DOHH2 (cell line): ENCODE data around the gene RGS3.

Experiments
- H3F3A ChIP-seq: fragments of 200-600 bp; sonication (generic), shearing (Covaris generic); 2 replicates; pipeline ENCODE4 v1.6.0; 2016; ENCODE audit warnings: antibody characterized with exemption, mild to moderate bottlenecking; ENCODE audit not compliant: control insufficient read depth, insufficient read depth
- H3K27ac ChIP-seq: fragments of 200-600 bp; sonication (generic); 2 replicates; pipeline ENCODE4 v1.5.1; 2014; ENCODE audit warnings: low read depth, mild to moderate bottlenecking, low read length, moderate library complexity
- H3K27me3 ChIP-seq: fragments of 200-600 bp; sonication (generic); 2 replicates; pipeline ENCODE4 v1.6.1; 2014; ENCODE audit warnings: mild to moderate bottlenecking, low read length, mixed read lengths; ENCODE audit not compliant: control insufficient read depth
- H3K36me3 ChIP-seq: fragments of 200-600 bp; sonication (generic); 2 replicates; pipeline ENCODE4 v1.6.1; 2014; ENCODE audit warnings: mild to moderate bottlenecking, low read length, moderate library complexity, mixed read lengths; ENCODE audit not compliant: control insufficient read depth
- H3K4me1 ChIP-seq: fragments of 200-600 bp; sonication (generic); 2 replicates; pipeline ENCODE4 v1.6.1; 2014; ENCODE audit warnings: mild to moderate bottlenecking, low read length, mixed read lengths; ENCODE audit not compliant: control insufficient read depth
- H3K4me2 ChIP-seq: fragments of 200-600 bp; sonication (generic); 2 replicates; pipeline ENCODE4 v1.6.0; 2014; ENCODE audit warnings: mild to moderate bottlenecking, low read length, moderate library complexity
- H3K4me3 ChIP-seq: fragments of 200-600 bp; sonication (generic); 2 replicates; pipeline ENCODE4 v1.5.1; 2014; ENCODE audit warnings: mild to moderate bottlenecking, low read length, mixed read lengths
- H3K79me2 ChIP-seq: fragments of 200-600 bp; sonication (generic); 2 replicates; pipeline ENCODE4 v1.6.1; 2014; ENCODE audit warnings: mild to moderate bottlenecking, low read length, mixed read lengths; ENCODE audit not compliant: control insufficient read depth
- H3K9me2 ChIP-seq: fragments of 200-600 bp; sonication (generic); replicated peaks from 2 replicates; pipeline ENCODE4 v1.6.1; 2014; ENCODE audit warnings: mild to moderate bottlenecking, low read length, mixed read lengths; ENCODE audit not compliant: control insufficient read depth
- H3K9me3 ChIP-seq: fragments of 200-600 bp; sonication (generic); 2 replicates; pipeline ENCODE4 v1.6.1; 2014; ENCODE audit warnings: antibody characterized with exemption, low read length, mixed read lengths; ENCODE audit not compliant: control insufficient read depth, insufficient read depth
- H4K20me1 ChIP-seq: fragments of 200-600 bp; sonication (generic); 2 replicates; pipeline ENCODE4 v1.6.0; 2014; ENCODE audit warnings: low read depth, mild to moderate bottlenecking, antibody characterized with exemption, low read length, moderate library complexity; ENCODE audit not compliant: control insufficient read depth, insufficient read depth
- EZH2phosphoT487 ChIP-seq: fragments of 200-600 bp; sonication (generic); IDR thresholded peaks from 2 replicates; pipeline ENCODE4 v1.6.1; 2017; ENCODE audit warnings: borderline replicate concordance, mild to moderate bottlenecking, antibody characterized with exemption, low read length, moderate library complexity, mixed read lengths
- TF ChIP-seq, protein P1 (sequence below): fragments of 200-600 bp; sonication (generic); IDR thresholded peaks from one replicate; pipeline ENCODE4 v1.5.1; 2014; ENCODE audit warnings: antibody characterized with exemption, mild to moderate bottlenecking, low read depth, low read length; ENCODE audit not compliant: poor library complexity, severe bottlenecking

RGS3 gene

DNA sequence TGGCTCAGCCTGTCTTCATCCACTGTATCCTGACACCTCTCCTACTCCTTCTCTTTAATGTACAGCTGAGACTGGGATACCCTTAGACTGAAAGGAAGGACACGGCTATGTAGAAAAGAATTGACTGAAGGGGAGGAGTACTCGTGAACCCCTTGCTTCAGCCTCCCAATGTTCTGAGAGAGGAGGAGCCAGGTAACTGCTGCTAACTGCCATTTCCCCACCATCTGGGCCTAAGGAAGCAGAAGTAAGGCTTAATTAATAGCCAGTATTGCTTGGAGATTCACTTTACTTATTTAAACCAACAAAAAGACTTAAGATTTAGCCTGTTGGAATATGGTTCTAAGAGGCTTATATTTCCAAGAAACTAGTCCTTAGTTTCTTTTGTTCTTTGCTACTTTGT is 18.8 kb upstream of the RGS3 start:
- H3K27ac ChIP-seq: no peak overlapping the region
- H3F3A ChIP-seq: no peaks in the 10 kb centered on the region
- no peaks in the 10 kb centered on the region for H3K9me2 ChIP-seq
- no peak overlapping the region for H3K4me3 ChIP-seq
- H3K4me1 ChIP-seq: no peaks in the 10 kb centered on the region
- no peaks in the 10 kb centered on the region for H4K20me1 ChIP-seq
- TF ChIP-seq EZH2phosphoT487: no peak
- TF ChIP-seq, protein P1, sequence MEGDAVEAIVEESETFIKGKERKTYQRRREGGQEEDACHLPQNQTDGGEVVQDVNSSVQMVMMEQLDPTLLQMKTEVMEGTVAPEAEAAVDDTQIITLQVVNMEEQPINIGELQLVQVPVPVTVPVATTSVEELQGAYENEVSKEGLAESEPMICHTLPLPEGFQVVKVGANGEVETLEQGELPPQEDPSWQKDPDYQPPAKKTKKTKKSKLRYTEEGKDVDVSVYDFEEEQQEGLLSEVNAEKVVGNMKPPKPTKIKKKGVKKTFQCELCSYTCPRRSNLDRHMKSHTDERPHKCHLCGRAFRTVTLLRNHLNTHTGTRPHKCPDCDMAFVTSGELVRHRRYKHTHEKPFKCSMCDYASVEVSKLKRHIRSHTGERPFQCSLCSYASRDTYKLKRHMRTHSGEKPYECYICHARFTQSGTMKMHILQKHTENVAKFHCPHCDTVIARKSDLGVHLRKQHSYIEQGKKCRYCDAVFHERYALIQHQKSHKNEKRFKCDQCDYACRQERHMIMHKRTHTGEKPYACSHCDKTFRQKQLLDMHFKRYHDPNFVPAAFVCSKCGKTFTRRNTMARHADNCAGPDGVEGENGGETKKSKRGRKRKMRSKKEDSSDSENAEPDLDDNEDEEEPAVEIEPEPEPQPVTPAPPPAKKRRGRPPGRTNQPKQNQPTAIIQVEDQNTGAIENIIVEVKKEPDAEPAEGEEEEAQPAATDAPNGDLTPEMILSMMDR: no peak
- H3K4me2 ChIP-seq: no peak overlapping the region
- H3K9me3 ChIP-seq: no peaks in the 10 kb centered on the region
- H3K79me2 ChIP-seq: no peaks in the 10 kb centered on the region
- no peaks in the 10 kb centered on the region for H3K27me3 ChIP-seq
- no peaks in the 10 kb centered on the region for H3K36me3 ChIP-seq

DNA sequence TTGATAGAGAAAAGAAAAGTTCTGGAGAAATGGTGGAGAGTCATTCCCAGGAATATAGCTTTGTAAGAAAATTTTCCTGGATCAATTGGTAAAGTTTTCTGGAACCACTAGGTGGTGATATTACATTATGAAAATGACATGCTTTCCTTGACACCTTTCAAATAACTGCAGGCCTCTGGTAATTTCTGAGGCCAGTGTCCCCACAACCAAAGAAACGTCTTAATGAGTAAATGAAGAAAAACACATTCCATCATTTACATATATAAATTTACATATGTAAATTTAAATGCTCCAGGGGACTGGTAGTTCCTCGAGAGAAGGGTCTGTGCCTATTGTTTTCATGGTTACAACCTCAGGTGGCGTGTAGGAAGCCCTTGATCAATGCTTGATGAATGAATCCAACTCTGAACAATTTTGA is 17.2 kb upstream of the RGS3 start:
- Histone ChIP-seq H3K4me2 (no peak overlapping the region), H3K9me2 (no peaks in the 10 kb centered on the region), H4K20me1 (no peaks in the 10 kb centered on the region), H3F3A (no peaks in the 10 kb centered on the region), H3K79me2 (no peaks in the 10 kb centered on the region), H3K27me3 (no peaks in the 10 kb centered on the region), H3K4me3 (no peak overlapping the region), H3K36me3 (no peaks in the 10 kb centered on the region), H3K9me3 (no peaks in the 10 kb centered on the region), H3K27ac (no peak overlapping the region), H3K4me1 (no peaks in the 10 kb centered on the region)
- TF ChIP-seq EZH2phosphoT487: no peak
- TF ChIP-seq, protein P1: peak; percentile 62

DNA sequence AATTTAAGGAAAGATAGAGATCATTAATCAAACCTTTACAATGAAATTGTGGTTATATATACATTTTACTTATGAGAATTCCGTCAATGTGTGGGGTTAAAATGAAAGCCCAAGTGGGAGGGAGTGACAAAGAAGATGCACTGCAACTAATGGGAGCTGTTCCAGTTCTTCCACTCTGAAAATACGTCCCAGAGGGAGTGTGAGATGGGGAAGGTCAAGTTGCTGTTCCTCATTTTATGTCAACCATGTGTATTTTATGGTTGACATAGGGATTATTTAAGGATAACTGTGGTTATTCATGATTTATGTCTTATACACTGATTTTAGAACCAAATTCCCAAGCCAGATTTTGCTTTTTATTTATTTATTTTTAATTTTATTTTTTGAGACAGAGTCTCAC is 14.2 kb upstream of the RGS3 start:
- H3K4me1 ChIP-seq: no peaks in the 10 kb centered on the region
- no peaks in the 10 kb centered on the region for H3K36me3 ChIP-seq
- H4K20me1 ChIP-seq: no peaks in the 10 kb centered on the region
- no peak overlapping the region for H3K27ac ChIP-seq
- H3K4me3 ChIP-seq: no peak overlapping the region
- H3K79me2 ChIP-seq: no peaks in the 10 kb centered on the region
- H3K9me2 ChIP-seq: no peaks in the 10 kb centered on the region
- H3K27me3 ChIP-seq: no peaks in the 10 kb centered on the region
- no peak for TF ChIP-seq EZH2phosphoT487
- TF ChIP-seq, protein P1: no peak
- no peak overlapping the region for H3K4me2 ChIP-seq
- H3K9me3 ChIP-seq: no peaks in the 10 kb centered on the region
- H3F3A ChIP-seq: 0 out of 2 replicates have a peak, but pooled peaks cover 3% of the 10 kb centered on the region
